Hematopoietic multipotent progenitor cell treated with erythropoietin and hydrocortisone succinate and interleukin-3 and kit ligand, for 6 days (in vitro differentiated cells): ENCODE data around the gene GATA3.

ENCODE experiments used
- DNase-seq: peaks from one replicate; pipeline ENCODE4 v3.0.0-alpha.2; 2015

The GATA3 gene

GRCh38 chr10:8069108-8069507 lies 14.6 kb downstream of the GATA3 start:
- DNase-seq, result no peak

GRCh38 chr10:8069627-8070026 lies 15.1 kb downstream of the GATA3 start:
- no peak for DNase-seq

- no peak for DNase-seq
These were observed 16.0 kb downstream of the GATA3 start for GRCh38 chr10:8070440-8070839.

- DNase-seq, result no peak
These were observed 16.5 kb downstream of the GATA3 start for GRCh38 chr10:8071006-8071405.

- DNase-seq, result no peak
These were observed 17.2 kb downstream of the GATA3 start for GRCh38 chr10:8071666-8072065.

- DNase-seq, result no peak
These were observed 17.7 kb downstream of the GATA3 start for GRCh38 chr10:8072211-8072610.

- DNase-seq, result no peak
These were observed 19.4 kb downstream of the GATA3 start for GRCh38 chr10:8073691-8074416.

- no peak for DNase-seq
These were observed 20.4 kb downstream of the GATA3 start for GRCh38 chr10:8074881-8075280.

- DNase-seq, result no peak
These were observed 21.1 kb downstream of the GATA3 start for GRCh38 chr10:8075282-8076260.

- no peak for DNase-seq
These were observed 22.4 kb downstream of the GATA3 start for GRCh38 chr10:8076933-8077332.

GRCh38 chr10:8078027-8078426 lies 23.5 kb downstream of the GATA3 start:
- no peak for DNase-seq

GRCh38 chr10:8079126-8079525 lies 24.6 kb downstream of the GATA3 start:
- no peak for DNase-seq

- DNase-seq, result no peak
These were observed 30.3 kb downstream of the GATA3 start for GRCh38 chr10:8084799-8085198.

GRCh38 chr10:8085251-8085650 lies 30.8 kb downstream of the GATA3 start:
- DNase-seq, result no peak

GRCh38 chr10:8086315-8086714 lies 31.8 kb downstream of the GATA3 start:
- DNase-seq, result no peak

- peak; percentile 38 for DNase-seq
These were observed 34.0 kb downstream of the GATA3 start for GRCh38 chr10:8088504-8088903.

- no peak for DNase-seq
These were observed 37.9 kb downstream of the GATA3 start for GRCh38 chr10:8092428-8092827.

GRCh38 chr10:8095959-8096358 lies 41.5 kb downstream of the GATA3 start:
- DNase-seq, result no peak

GRCh38 chr10:8096931-8097330 lies 42.4 kb downstream of the GATA3 start:
- no peak for DNase-seq

GRCh38 chr10:8100366-8100765 lies 45.9 kb downstream of the GATA3 start:
- no peak for DNase-seq

- no peak for DNase-seq
These were observed 48.4 kb downstream of the GATA3 start for GRCh38 chr10:8102708-8103401.

GRCh38 chr10:8103543-8103942 lies 49.1 kb downstream of the GATA3 start:
- no peak for DNase-seq

- no peak for DNase-seq
These were observed 49.5 kb downstream of the GATA3 start for GRCh38 chr10:8104005-8104404.
